ENCODE results near the gene RBM47. TPM values are rescaled to one million over a fixed set of nuclear protein-coding genes. Genes with fewer than 3 reads are reported as not detected.

RBM47 gene
- polyA plus RNA-seq, 1 experiment = 0.62 TPM

- ChIA-PET CTCF (interaction anchor here (1.0 kb wide), 1 partner anchor 14 kb away, joined by 3 read pairs; no protein-coding TSS in a partner anchor), POLR2A (no interaction called here)
- Histone ChIP-seq H3K27me3 (ENCODE audit: control insufficient read depth, insufficient read depth, low read length) (no peaks in the 10 kb centered on the region), H3K27ac (ENCODE audit: low read depth, low read length) (no peak overlapping the region), H3K4me3 (ENCODE audit: low read depth, low read length) (no peak overlapping the region), H3K9me3 (ENCODE audit: control insufficient read depth, insufficient read depth, low read length) (no peaks in the 10 kb centered on the region)
- no peak for DNase-seq (ENCODE audit: low read depth, low spot score)
- no peak for TF ChIP-seq CTCF (IDR thresholded peaks at IDR 0.05; ENCODE audit: low read depth, low read length)
Observed at GRCh38 chr4:40458683-40459082, 171.0 kb downstream of the RBM47 start.

DNA sequence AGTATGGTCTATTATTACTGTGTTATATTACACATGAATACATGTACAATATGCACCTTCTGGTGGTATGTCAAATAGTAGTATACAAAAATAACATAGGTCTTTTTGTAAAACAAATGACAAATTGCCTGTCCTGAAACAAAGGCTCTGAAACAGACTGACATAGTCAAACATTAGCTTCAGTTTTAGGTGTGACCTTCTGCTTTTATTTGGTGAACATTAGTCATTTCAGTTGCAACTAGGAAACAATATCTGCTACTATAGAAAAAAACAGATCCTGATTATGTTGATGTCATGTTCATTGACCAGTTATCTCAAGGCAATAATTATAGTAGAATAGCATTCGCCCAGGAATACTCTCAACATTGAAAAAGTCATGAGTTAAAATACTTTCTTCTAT lies 171.6 kb downstream of the RBM47 start:
- ChIA-PET CTCF (interaction anchor here (1.0 kb wide), 1 partner anchor 14 kb away, joined by 3 read pairs; no protein-coding TSS in a partner anchor), POLR2A (no interaction called here)
- Histone ChIP-seq H3K9me3 (ENCODE audit: control insufficient read depth, insufficient read depth, low read length) (no peaks in the 10 kb centered on the region), H3K27ac (ENCODE audit: low read depth, low read length) (no peak overlapping the region), H3K27me3 (ENCODE audit: control insufficient read depth, insufficient read depth, low read length) (no peaks in the 10 kb centered on the region), H3K4me3 (ENCODE audit: low read depth, low read length) (no peak overlapping the region)
- no peak for TF ChIP-seq CTCF (IDR thresholded peaks at IDR 0.05; ENCODE audit: low read depth, low read length)
- no peak for DNase-seq (ENCODE audit: low read depth, low spot score)

DNA sequence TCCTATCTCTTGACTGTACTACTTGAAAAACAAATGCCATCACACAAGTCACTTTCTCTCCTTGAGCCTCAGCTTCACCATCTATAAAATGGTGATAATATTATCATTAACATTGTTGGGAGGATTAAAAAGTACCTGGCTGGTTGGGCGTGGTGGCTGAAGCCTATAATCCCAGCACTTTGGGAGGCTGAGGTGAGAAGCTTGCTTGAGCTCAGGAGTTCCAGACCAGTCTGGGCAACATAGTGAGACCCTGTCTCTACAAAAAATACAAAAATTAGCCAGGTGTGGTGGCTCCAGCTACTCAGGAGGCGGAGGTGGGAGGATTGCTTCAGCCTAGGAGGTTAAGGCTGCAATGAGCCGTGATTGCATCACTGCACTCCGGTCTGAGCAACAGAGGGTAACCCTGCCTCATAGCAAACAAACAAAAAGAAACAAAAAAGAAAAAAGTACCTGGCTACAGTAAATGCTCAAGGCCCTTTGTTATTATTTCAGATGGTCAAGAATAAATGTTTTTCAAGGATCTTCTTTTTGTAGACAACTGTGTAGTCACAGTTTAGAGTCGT lies 174.2 kb downstream of the RBM47 start:
- CTCF ChIA-PET = no interaction called here
- no peak for DNase-seq (ENCODE audit: low read depth, low spot score)
- Histone ChIP-seq H3K4me3 (ENCODE audit: low read depth, low read length) (no peak overlapping the region), H3K27me3 (ENCODE audit: control insufficient read depth, insufficient read depth, low read length) (no peaks in the 10 kb centered on the region), H3K9me3 (ENCODE audit: control insufficient read depth, insufficient read depth, low read length) (no peaks in the 10 kb centered on the region), H3K27ac (ENCODE audit: low read depth, low read length) (no peak overlapping the region)
- TF ChIP-seq CTCF (IDR thresholded peaks at IDR 0.05; ENCODE audit: low read depth, low read length) = no peak
- POLR2A ChIA-PET = no interaction called here

DNA sequence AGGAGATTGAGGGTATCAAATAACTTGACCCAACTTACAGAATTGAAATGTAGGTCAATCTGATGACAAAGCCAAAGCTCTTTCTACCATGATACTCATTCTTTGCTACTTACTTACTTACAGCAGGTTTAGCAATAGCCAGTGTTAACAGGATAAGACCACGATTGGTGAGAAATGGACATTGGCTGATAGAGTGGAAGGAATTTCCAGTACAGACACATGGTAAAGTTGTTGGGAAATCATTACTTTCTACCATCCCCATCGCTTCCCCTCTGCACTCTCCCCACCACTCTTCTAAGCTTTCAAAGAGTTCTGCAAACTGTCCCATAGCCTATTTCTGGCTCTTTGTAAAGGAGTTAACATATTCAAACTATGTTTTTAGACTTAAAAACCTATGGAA lies 174.8 kb downstream of the RBM47 start:
- Histone ChIP-seq H3K27ac (ENCODE audit: low read depth, low read length) (no peak overlapping the region), H3K27me3 (ENCODE audit: control insufficient read depth, insufficient read depth, low read length) (no peaks in the 10 kb centered on the region), H3K4me3 (ENCODE audit: low read depth, low read length) (no peak overlapping the region), H3K9me3 (ENCODE audit: control insufficient read depth, insufficient read depth, low read length) (no peaks in the 10 kb centered on the region)
- ChIA-PET POLR2A (no interaction called here), CTCF (no interaction called here)
- no peak for TF ChIP-seq CTCF (IDR thresholded peaks at IDR 0.05; ENCODE audit: low read depth, low read length)
- no peak for DNase-seq (ENCODE audit: low read depth, low spot score)

GRCh38 chr4:40453912-40454311 lies 175.8 kb downstream of the RBM47 start:
- no peaks in the 10 kb centered on the region for H3K9me3 ChIP-seq (ENCODE audit: control insufficient read depth, insufficient read depth, low read length)
- ChIA-PET POLR2A (no interaction called here), CTCF (no interaction called here)
- H3K27me3 ChIP-seq (ENCODE audit: control insufficient read depth, insufficient read depth, low read length) = no peaks in the 10 kb centered on the region
- H3K27ac ChIP-seq (ENCODE audit: low read depth, low read length) = no peak overlapping the region
- no peak overlapping the region for H3K4me3 ChIP-seq (ENCODE audit: low read depth, low read length)
- DNase-seq (ENCODE audit: low read depth, low spot score) = no peak
- TF ChIP-seq CTCF (IDR thresholded peaks at IDR 0.05; ENCODE audit: low read depth, low read length) = no peak
